HL-60/S4 (cell line): ENCODE data around the gene ERO1B.
"Not testable (repeated sequence)": the region's sequence is repeated elsewhere in the genome, so short reads cannot be mapped to it uniquely, and the experiment has no call there.

Experiments used
- in situ Hi-C: fragments of 300-500 bp; cut with MboI; formaldehyde crosslinking; loops from 2 replicates; pipeline ENCODE4 v1.14.3; 2022; ENCODE audit warnings: low sequenced_read_pairs

ERO1B gene

GRCh38 chr1:236281654-236282424 lies at the start of gene ERO1B:
TSS of gene ERO1B (minus strand) at chr1:236281958. CDS start at chr1:236281783, 175 bp downstream.
- in situ Hi-C loops: no loop called here

GRCh38 chr1:236331412-236331811 lies 49.7 kb upstream of the ERO1B start:
- in situ Hi-C loops: not testable (repeated sequence)

- in situ Hi-C loops: no loop called here
Measured at GRCh38 chr1:236326432-236326831, 44.7 kb upstream of the ERO1B start.

GRCh38 chr1:236325567-236325966 lies 43.8 kb upstream of the ERO1B start:
- in situ Hi-C loops: no loop called here

GRCh38 chr1:236323819-236324411 lies 42.2 kb upstream of the ERO1B start:
- in situ Hi-C loops: no loop called here

GRCh38 chr1:236322566-236323409 lies 41.0 kb upstream of the ERO1B start:
- in situ Hi-C loops: no loop called here

GRCh38 chr1:236321101-236321500 lies 39.3 kb upstream of the ERO1B start:
- in situ Hi-C loops: no loop called here

GRCh38 chr1:236320671-236321070 lies 38.9 kb upstream of the ERO1B start:
- in situ Hi-C loops: no loop called here

- in situ Hi-C loops: no loop called here
Measured at GRCh38 chr1:236320214-236320613, 38.5 kb upstream of the ERO1B start.

- in situ Hi-C loops: no loop called here
Measured at GRCh38 chr1:236316437-236316836, 34.7 kb upstream of the ERO1B start.

GRCh38 chr1:236315518-236315917 lies 33.8 kb upstream of the ERO1B start:
- in situ Hi-C loops: no loop called here

- in situ Hi-C loops: no loop called here
Measured at GRCh38 chr1:236315092-236315491, 33.3 kb upstream of the ERO1B start.

GRCh38 chr1:236314050-236314449 lies 32.3 kb upstream of the ERO1B start:
- in situ Hi-C loops: not testable (repeated sequence)

- in situ Hi-C loops: no loop called here
Measured at GRCh38 chr1:236313427-236313826, 31.7 kb upstream of the ERO1B start.

GRCh38 chr1:236311040-236311439 lies 29.3 kb upstream of the ERO1B start:
- in situ Hi-C loops: no loop called here

GRCh38 chr1:236308827-236309226 lies 27.1 kb upstream of the ERO1B start:
- in situ Hi-C loops: no loop called here

- in situ Hi-C loops: no loop called here
Measured at GRCh38 chr1:236307435-236307834, 25.7 kb upstream of the ERO1B start.

- in situ Hi-C loops: no loop called here
Measured at GRCh38 chr1:236304682-236305081, 22.9 kb upstream of the ERO1B start.

- in situ Hi-C loops: no loop called here
Measured at GRCh38 chr1:236303675-236304074, 21.9 kb upstream of the ERO1B start.

GRCh38 chr1:236302941-236303340 lies 21.2 kb upstream of the ERO1B start:
- in situ Hi-C loops: no loop called here

- in situ Hi-C loops: no loop called here
Measured at GRCh38 chr1:236301958-236302335, 20.2 kb upstream of the ERO1B start.
